H54 (cell line): ENCODE measurements around the gene APOL2.
"Not testable (repeated sequence)": the region's sequence is repeated elsewhere in the genome, so short reads cannot be mapped to it uniquely, and the experiment has no call there.

Source experiments
- DNase-seq: peaks from one replicate; pipeline ENCODE4 v3.0.0; 2011; ENCODE audit warnings: low spot score, mixed read lengths; ENCODE audit not compliant: insufficient read length
- FAIRE-seq: peaks from 3 replicates; lab custom pipeline; 2011; peaks lifted over from hg19 to GRCh38; lab: Jason Lieb, UNC
- POLR2A ChIP-seq: IDR thresholded peaks from 2 replicates; pipeline ENCODE4 v1.6.1; 2011; ENCODE audit warnings: low read depth, mild to moderate bottlenecking, low read length

APOL2 gene

DNA sequence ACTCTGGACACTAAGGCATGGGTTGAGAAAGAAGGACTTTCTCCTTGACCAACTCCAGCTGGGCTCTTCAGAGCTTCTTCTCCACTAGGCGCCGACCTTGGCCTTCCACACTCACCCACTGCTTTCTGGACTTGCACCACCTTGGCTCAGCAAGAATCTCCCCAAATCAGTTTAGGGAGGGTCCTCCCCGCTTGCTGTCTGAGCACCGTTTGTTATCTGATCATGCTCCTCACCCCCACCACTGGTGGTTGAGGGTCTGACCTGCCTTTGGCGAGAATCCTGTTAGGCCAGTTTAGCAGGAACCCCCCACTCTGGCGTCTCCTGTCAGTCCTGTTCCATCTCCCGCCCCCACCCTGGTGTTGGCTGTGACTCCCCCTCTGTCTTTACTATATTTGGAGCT is 10.4 kb downstream of the APOL2 start:
- TF ChIP-seq POLR2A, result no peak
- DNase-seq, result no peak
- no peak for FAIRE-seq

DNA sequence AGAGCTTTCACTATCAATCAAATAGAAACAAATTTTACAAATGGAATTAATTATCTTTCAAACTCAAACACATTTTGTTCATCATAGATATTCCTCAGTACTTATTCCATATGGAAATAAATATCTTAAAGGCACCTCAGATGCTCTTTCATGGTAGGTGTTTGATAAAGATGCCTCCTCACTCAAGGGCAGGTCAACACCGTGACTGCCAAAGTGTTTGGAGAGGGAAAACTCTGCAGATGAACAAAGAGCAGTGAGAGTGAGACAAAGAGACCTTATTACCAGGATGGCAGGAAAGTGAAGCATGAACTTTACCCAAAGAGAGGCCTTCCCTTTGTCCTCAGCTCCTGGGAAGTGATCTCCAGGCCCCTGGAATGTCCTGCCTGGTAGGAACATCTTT is 11.0 kb downstream of the APOL2 start:
- DNase-seq, FAIRE-seq: not testable (repeated sequence)

DNA sequence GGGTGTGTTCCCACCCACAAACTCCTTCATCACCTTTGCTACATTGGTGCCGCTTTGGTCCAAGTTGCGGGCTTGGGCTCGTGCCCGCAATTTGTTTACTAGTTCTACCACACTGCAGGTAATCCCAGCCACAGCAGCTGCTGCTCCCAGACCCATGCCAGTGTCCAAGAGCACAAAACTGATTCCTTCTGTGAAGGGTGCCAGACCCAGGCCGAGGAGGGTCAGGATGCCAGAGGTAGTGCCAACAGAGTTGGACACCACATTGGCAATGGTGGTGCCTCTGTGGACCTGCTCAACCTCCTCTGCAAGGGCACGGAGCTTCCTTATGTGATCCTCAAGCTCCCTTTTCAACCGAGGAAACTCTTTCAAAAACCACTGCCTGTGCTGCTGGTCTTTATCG is 11.5 kb downstream of the APOL2 start:
- DNase-seq (no peak), FAIRE-seq (no peak)
- no peak for TF ChIP-seq POLR2A

DNA sequence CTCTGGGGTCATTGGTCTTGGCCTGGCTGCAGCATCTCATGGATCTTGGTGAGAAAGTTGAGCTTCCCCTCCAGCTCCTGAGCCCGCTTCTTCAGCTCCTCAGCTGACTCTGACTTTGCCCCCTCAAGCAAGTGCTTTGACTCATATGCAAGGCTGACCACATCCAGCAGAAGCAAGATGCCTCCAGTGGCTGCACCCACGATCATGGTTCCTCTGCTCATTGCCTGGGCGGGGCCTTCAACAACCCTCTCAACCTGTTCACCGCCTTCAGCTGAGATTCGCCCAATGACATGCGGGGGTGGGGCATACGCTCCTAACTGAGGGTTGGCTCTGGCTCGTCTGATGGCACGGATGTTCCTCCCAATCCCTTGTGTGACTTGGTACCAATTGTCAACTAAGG is 11.9 kb downstream of the APOL2 start:
- no peak for TF ChIP-seq POLR2A
- DNase-seq (no peak), FAIRE-seq (no peak)

DNA sequence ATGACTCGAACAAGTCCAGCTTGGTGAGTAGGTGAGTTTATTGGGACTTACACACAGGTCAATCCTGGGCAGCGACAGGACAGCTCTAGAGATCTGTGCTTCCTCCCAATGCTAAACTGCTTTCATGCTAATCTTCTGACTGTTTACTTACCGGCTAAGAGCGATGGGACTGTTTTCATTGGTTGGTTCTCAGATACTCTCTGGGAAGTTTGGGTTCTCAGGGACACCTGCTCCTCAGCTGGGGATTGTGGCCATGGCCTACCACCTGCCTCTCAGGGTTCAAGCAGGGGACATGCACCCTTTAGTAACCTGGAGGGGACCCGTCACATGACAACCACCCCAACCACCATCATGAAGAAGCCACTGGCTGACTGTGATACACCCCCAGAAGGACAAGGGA is 13.1 kb downstream of the APOL2 start:
- FAIRE-seq, result no peak
- DNase-seq, result no peak

DNA sequence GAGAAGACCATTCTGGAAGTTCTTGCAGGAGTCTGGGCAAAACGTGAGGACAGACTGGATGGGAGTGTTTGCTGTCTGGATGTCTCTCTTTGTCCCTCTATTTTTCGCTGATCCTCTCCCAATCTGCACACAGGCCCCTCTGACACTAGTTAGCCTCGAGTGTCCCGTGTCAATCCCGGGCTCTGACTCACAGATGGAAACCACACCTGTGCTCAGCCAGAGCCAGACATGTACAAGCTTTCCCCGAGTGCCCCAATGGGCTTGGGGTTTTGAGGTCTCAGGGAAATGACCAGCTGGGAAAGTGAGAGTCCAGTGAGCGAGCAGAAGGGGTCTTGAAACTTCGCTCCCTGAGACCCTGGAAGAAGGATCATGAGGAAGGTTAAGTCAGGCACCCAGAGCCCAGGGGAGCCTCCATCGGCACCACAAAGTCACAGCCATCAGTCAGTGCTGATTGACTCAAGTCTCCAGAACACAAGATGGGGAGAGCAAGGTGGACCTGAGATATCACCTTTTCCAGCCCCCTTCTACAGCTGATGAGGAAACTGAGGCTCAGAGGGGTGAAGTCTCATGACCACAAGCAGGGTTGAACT is 13.9 kb downstream of the APOL2 start:
- no peak for TF ChIP-seq POLR2A
- FAIRE-seq (no peak), DNase-seq (no peak)

More for the DNA sequence above, 13.1 kb downstream of the APOL2 start:
- TF ChIP-seq POLR2A, result no peak

DNA sequence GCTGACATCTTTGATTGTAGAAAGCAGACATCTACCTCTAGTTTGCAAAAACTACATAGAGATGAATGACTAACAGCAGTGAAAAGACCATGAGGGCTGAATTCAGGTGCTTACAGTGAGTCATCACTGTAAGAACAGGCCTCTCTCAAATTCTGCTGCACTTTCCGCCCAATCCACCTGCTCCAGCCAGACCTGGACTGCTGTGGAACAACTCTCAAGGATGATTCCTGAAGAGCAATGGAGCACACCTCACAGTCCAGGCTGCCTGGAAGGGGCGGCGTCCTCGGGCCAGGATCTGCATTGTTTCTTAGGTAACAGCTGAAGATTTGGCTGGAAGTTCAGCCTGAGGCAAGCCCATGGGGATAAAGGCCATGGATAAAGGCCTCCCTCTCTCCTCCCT is 15.1 kb downstream of the APOL2 start:
- DNase-seq, result no peak
- no peak for TF ChIP-seq POLR2A
- FAIRE-seq, result no peak

DNA sequence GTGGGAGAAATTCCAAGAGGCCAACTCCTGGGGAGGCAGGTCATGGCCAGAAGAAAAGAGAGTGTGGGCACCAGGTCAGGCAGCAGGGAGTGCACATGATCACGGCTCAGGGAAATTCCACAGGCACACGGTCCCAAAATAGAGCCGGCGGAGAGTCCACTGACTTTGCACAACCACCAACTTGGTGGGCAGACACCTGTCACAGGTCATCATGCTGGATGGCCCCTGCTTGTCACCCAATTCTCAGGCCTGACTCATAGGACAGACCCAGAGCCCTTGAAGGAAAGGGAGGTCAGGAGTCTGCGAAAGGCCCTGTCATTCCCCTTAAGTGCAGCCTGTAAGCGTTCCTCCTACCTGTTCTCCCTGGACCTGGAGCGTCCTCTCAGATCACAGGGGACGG is 15.8 kb downstream of the APOL2 start:
- DNase-seq (no peak), FAIRE-seq (no peak)
- no peak for TF ChIP-seq POLR2A

DNA sequence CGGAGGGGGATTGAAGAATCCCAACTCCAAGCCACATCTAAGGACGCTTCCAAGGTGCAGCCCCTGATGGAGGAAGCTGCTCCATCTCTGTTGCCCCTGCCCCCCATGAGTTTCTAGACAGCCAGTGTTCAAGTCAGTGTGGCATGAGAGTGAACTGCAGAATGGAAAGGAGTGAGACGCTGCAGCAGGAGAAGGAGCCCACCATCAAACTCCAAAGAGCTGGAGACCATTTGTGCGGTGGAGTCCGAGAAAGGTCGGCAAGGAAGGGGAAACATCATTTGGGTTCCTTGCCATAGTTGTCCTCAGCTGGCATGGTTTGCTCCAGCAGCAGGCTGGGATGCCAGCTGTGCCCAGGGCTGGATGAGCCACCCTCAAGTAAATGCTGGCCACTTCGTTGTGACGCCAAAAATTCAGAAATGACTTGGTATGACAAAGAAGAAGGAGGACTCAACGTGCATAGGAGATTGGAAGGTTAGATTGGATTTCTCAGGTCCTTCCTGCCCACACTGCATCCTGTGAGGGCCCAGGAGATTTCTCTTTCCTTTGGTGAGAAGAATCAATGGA is 16.4 kb downstream of the APOL2 start:
- TF ChIP-seq POLR2A, result no peak
- FAIRE-seq (no peak), DNase-seq (no peak)

DNA sequence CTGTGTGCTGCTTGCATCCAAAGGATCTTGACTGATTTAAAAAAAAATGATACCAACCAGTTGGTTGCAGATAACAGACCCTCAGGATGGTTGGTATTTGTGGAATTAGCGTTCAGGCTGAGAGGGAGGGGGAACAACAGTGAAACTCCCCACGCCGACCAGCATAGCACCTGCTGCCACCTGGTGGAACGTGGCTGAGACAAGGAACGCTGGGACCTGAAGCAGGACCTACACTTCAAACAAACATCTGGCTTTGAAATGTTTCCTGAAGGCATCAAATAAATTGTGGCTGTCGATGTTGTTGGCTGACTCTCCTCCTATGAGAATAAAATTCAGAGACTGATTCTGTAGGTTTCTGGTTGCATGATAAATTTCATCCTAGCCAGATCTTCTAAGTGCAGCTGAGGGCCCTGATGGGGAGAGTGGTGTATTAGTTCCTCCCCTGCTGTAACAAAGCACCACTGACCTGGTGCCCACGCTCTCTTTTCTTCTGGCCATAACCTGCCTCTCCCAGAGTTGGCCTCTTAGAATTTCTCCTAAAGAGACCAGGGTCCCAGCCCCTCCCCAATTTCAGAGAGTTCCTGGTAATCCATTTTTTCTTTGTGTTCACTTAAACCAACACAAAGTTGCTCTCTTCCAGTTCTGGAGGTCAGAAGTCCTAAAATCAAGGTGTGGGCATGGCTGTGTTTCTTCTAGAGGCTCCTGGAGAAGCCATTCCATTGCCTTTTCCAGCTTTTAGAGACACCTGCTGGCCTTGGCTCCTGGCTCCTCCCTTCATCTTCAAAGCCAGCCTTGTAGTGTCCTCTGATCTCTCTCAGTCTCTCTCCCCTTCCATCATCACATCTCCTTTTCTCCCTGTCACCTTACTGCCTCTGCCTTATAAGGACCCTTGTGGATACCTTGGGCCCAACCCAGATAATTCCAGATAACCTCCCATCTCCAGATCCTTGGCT is 17.3 kb downstream of the APOL2 start:
- FAIRE-seq, result peak; percentile 38
- no peak for TF ChIP-seq POLR2A
- DNase-seq, result no peak

DNA sequence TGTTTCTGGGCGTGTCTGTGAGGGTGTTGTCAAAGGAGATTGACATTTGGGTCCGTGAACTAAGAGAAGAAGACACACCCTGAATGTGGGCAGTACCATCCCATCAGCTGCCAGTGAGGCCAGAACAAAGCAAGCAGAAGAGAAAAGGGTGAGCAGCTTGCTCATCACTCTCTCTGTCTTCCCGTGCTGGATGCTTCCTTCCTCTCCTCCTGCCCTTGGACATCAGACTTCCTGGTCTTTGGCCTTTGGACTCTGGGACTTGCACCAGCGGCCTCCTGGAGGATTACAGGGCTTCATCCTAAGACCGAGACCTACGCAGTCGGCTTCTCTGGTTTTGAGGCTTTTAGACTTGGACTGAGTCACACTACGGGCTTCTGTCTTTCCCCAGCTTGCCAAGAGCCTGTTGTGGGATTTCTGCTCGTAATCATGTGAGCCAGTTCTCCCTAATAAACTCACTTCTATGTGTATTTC is 18.8 kb downstream of the APOL2 start:
- DNase-seq, result no peak
- TF ChIP-seq POLR2A, result no peak
- no peak for FAIRE-seq

DNA sequence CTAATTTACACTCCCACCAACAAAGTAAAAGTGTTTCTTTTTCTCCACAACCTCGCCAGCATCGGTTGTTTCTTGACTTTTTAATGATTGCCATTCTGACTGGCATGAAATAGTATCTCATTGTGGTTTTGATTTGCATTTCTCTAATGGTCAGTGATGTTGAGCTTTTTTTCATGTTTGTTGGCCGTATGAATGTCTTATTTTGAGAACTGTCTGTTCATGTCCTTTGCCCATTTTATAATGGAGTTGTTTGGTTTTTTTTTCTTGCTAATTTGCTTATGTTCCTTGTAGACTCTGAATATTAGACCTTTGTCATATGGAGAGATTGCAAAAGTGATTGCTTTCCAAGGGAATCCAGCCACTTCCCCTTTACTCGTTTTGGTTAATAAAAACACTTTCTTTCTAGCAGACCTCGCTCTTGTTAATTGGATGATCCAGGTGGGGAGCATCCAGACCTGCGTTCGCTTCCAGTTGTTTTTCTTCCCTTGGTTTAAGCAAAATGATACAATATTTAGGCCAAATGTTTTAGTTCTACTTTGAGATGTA is 20.6 kb downstream of the APOL2 start:
- no peak for FAIRE-seq
- DNase-seq, result no peak
- no peak for TF ChIP-seq POLR2A

DNA sequence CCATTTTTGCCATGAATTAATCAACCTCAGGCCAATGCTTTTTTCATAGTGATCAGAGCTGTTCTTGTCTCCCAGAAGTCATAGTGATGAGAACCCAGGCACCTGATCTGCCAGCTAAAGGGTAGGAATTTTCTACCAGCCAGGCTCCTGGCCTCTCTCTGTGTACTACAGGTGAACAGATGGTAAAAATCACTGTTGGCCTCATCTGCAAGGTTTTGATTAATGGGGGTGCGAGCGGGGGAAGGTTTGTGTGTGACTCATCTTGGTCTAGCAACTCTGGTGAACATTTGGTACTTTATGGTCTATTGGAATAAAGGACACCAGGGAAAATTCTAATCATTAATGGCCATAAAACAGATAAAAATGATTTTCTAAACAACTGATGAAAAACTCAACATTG is 23.3 kb downstream of the APOL2 start:
- TF ChIP-seq POLR2A, result no peak
- FAIRE-seq (no peak), DNase-seq (no peak)

DNA sequence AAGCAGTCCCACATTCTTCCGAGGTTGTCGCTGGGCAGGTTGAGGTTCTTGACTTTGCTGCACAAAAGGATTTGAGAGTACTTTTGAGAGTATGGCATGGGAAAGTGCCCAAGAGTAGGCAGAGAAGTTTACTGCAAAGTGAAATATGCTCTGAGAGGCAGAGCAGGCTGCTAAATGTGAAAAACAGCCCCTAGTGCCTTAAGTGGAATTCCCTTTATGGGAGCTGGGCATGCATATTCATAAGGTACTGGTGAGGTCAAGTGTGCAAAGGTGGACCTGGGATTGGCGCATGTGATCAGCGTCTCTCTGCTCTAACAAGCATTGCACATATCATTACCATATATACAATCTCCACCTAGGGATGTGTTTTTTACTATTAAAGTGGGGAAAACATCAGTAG is 25.7 kb downstream of the APOL2 start:
- TF ChIP-seq POLR2A, result no peak
- DNase-seq (no peak), FAIRE-seq (no peak)

DNA sequence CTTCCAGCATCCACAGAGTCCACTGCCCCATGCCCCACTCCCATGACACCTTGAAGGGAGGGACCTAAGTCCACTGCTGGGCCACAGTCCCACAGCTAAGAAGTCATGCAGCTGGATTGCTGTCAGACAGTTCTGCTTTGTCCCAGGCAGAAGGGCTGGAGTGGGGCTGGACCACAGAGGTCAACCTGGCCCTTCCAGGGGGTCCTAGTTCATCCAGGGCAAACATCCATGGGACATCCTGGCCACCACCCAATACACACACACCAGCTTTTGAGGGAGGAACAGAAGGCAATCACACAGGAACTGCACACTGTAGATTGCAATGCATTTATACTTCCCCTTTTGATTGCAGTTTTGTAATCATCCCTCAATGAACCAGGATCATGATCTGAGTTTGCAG is 26.4 kb downstream of the APOL2 start:
- no peak for DNase-seq
- FAIRE-seq, result no peak
- no peak for TF ChIP-seq POLR2A
